Measurements from ENCODE around the gene DNM3. TPM values are rescaled to one million over a fixed set of nuclear protein-coding genes. Genes with fewer than 3 reads are reported as not detected.

DNM3 gene
- total RNA-seq, 6 experiments from 2014 or later: 0.25 to 0.73 (median 0.39) TPM

DNA sequence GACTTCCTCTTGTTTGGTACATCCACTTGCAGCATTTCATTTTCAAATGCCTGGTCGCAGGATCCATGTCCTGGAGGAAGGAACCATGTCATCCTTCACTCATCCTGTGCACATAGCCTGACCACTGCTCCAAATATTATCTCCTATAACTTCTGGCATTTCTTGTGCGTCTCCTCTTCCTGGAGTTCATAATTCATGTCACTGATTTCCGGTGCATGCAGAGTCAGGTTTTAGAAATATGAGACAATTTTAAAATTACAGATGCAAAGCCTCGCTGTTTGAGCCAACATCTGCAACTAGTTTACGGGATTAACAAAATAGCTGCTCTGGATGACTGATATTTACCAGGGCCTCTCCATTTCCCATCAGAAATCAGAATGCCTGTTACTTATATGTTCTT, 268.1 kb downstream of the DNM3 start:
- TF ChIP-seq, protein P1, sequence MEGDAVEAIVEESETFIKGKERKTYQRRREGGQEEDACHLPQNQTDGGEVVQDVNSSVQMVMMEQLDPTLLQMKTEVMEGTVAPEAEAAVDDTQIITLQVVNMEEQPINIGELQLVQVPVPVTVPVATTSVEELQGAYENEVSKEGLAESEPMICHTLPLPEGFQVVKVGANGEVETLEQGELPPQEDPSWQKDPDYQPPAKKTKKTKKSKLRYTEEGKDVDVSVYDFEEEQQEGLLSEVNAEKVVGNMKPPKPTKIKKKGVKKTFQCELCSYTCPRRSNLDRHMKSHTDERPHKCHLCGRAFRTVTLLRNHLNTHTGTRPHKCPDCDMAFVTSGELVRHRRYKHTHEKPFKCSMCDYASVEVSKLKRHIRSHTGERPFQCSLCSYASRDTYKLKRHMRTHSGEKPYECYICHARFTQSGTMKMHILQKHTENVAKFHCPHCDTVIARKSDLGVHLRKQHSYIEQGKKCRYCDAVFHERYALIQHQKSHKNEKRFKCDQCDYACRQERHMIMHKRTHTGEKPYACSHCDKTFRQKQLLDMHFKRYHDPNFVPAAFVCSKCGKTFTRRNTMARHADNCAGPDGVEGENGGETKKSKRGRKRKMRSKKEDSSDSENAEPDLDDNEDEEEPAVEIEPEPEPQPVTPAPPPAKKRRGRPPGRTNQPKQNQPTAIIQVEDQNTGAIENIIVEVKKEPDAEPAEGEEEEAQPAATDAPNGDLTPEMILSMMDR (IDR thresholded peaks at IDR 0.05): no peak
- Mint-ChIP-seq H3K9me3 (no peaks in the 10 kb centered on the region), H3K27me3 (ENCODE audit: insufficient read depth) (no peaks in the 10 kb centered on the region; the same call in 1 of the 2 replicates), H3K36me3 (ENCODE audit: low read depth) (no peaks in the 10 kb centered on the region), H3K4me3 (peak overlapping the region; percentile 46), H3K4me1 (ENCODE audit: low read depth) (peaks cover 51% of the 10 kb centered on the region), H3K27ac (peak overlapping the region; percentile 14; the same call in 1 of the 2 replicates)
- no peak for DNase-seq

DNA sequence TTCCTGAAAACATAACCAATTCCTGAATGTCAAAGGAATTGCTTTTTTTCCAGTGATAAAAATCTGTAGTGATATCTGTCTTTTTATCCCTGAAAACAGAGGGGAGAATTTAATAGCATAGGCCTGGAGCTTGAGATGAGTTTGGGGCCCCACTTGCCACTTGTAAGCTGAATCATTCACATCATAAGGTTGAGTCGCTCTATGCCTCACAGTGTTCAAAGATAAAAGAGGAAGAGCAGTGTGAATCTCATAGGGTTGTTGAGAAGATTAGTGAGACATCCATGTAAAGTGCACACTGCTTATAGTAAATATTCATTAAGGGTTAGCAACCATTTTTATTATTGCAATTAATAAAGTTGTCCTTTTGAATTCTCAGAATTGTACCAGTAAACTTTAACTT, 271.3 kb downstream of the DNM3 start:
- H3K4me1 Mint-ChIP-seq (ENCODE audit: low read depth): peaks cover 45% of the 10 kb centered on the region
- H3K36me3 Mint-ChIP-seq (ENCODE audit: low read depth): no peaks in the 10 kb centered on the region
- no peak overlapping the region for H3K4me3 Mint-ChIP-seq
- no peak overlapping the region for H3K27ac Mint-ChIP-seq
- H3K9me3 Mint-ChIP-seq: no peaks in the 10 kb centered on the region
- TF ChIP-seq, protein P1 (IDR thresholded peaks at IDR 0.05): no peak
- no peaks in the 10 kb centered on the region; the same call in 1 of the 2 replicates for H3K27me3 Mint-ChIP-seq (ENCODE audit: insufficient read depth)
- no peak for DNase-seq

DNA sequence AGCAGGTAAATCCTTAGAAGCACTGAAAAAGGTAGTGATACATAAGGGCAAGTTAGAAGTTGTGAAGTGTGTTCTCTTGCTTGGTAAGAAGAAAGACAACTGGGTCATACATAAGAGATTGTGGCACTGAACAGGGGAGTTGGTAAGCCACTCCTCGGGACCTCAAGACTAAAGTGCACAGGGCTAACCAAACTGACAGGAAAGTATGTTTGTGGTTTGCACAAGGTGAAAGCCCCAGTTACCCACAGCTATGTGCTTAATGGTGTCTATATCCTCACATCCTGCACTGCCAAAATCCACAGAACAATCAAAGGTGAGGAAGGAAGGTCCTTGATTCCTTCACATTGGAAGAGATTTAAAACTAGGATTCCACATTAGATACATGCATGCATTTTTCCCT, 276.5 kb downstream of the DNM3 start:
- no peaks in the 10 kb centered on the region for H3K9me3 Mint-ChIP-seq
- TF ChIP-seq, protein P1 (IDR thresholded peaks at IDR 0.05): no peak
- peaks cover 7% of the 10 kb centered on the region for H3K36me3 Mint-ChIP-seq (ENCODE audit: low read depth)
- peaks cover 9% of the 10 kb centered on the region for H3K4me1 Mint-ChIP-seq (ENCODE audit: low read depth)
- no peak overlapping the region for H3K4me3 Mint-ChIP-seq
- H3K27me3 Mint-ChIP-seq (ENCODE audit: insufficient read depth): no peaks in the 10 kb centered on the region; the same call in 1 of the 2 replicates
- no peak for DNase-seq
- no peak overlapping the region for H3K27ac Mint-ChIP-seq

DNA sequence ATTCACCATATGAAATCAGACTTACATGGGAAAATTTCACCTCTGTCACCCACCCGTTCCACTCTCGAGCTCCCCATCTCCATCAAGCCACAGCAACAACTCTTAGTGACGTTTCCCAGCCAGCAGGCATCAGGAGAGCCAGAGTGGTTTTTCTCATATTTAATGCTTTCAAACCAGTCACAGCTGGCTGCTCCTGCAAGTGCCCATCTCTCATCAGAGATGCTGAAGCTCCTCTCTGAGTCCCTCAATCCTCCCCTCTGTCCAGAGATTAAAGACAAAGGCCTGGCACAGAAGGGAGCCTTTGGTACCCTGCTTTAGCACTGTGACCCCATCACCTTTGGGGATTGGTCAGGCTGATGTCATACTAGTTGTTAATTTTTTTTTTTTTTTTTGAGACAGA, 277.3 kb downstream of the DNM3 start:
- Mint-ChIP-seq H3K36me3 (ENCODE audit: low read depth) (peaks cover 7% of the 10 kb centered on the region), H3K27ac (no peak overlapping the region), H3K9me3 (no peaks in the 10 kb centered on the region), H3K4me1 (ENCODE audit: low read depth) (peaks cover 8% of the 10 kb centered on the region), H3K4me3 (no peak overlapping the region), H3K27me3 (ENCODE audit: insufficient read depth) (no peaks in the 10 kb centered on the region; the same call in 1 of the 2 replicates)
- TF ChIP-seq, protein P1 (IDR thresholded peaks at IDR 0.05): no peak
- DNase-seq: no peak

DNA sequence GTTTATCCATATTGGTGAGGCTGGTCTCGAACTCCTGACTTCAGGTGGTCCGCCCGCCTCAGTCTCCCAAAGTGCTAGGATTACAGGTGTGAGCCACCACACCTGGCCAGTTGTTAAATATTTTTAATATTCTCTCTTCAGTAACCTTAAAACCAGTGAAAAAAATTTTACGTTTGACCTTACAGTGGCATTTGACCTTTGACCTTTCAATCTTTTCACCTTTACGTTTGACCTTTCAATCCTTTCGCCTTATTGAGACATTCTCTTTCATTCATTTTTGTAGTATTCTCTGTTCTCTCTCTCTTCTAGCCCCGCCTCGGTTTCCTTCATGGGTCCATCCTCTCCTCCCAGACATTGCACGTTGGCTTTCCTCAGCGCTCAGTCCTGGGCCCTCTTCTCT, 277.9 kb downstream of the DNM3 start:
- Mint-ChIP-seq H3K9me3 (no peaks in the 10 kb centered on the region), H3K27ac (no peak overlapping the region), H3K4me1 (ENCODE audit: low read depth) (peaks cover 8% of the 10 kb centered on the region), H3K27me3 (ENCODE audit: insufficient read depth) (no peaks in the 10 kb centered on the region; the same call in 1 of the 2 replicates), H3K36me3 (ENCODE audit: low read depth) (peaks cover 7% of the 10 kb centered on the region), H3K4me3 (no peak overlapping the region)
- TF ChIP-seq, protein P1 (IDR thresholded peaks at IDR 0.05): no peak
- no peak for DNase-seq

DNA sequence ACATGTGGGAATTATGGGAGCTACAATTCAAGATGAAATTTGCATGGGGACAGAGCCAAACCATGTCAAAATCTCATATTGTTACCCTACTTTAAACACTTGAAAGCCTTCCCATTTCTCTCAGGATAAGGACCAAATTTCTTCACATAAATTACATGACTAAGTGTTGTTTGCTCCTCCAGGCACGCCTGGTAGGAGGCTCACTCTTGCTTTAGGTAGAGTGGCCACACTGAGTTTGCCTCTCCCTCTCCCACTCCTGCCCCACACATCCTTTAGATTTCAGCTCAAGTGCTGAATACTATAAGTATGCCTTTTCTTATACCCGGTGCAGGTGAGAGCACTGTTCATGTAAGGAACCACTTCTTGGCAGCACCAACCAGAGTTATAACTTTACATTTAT, 279.1 kb downstream of the DNM3 start:
- Mint-ChIP-seq H3K27ac (no peak overlapping the region), H3K4me1 (ENCODE audit: low read depth) (peaks cover 3% of the 10 kb centered on the region)

More for the DNA sequence above, 279.1 kb downstream of the DNM3 start:
- Mint-ChIP-seq H3K27me3 (ENCODE audit: insufficient read depth) (no peaks in the 10 kb centered on the region), H3K9me3 (no peaks in the 10 kb centered on the region), H3K36me3 (ENCODE audit: low read depth) (peaks cover 7% of the 10 kb centered on the region), H3K4me3 (no peak overlapping the region)
- TF ChIP-seq, protein P1 (IDR thresholded peaks at IDR 0.05): no peak
- no peak for DNase-seq

All from HFFc6 (cell line).